OCI-LY7 (cell line): ENCODE data around the gene MEAF6. TPM values are rescaled to one million over a fixed set of nuclear protein-coding genes. Genes with fewer than 3 reads are reported as not detected.

ENCODE experiments used
- BruUV-seq: library from RNA; stranded (reverse); fragments of 400-500 nt; replicated peaks from 2 replicates; lab custom pipeline; 2021; lab: Mats Ljungman, UMichigan
- CTCF ChIA-PET: fragments of 300-600 bp; sonication (Branson Sonifier 250); formaldehyde crosslinking; loops from one replicate; lab custom pipeline; 2022; ENCODE audit warnings: antibody characterized with exemption; ENCODE audit not compliant: unreplicated experiment; lab: Charles Lee
- POLR2A ChIA-PET: fragments of 300-600 bp; sonication (Branson Sonifier 250); formaldehyde crosslinking; loops from one replicate; lab custom pipeline; 2022; ENCODE audit warnings: antibody characterized with exemption; lab: Charles Lee
- DNase-seq: peaks from one replicate; pipeline ENCODE4 v3.0.0-alpha.2; 2015; ENCODE audit warnings: low spot score
- H2AFZ ChIP-seq: fragments of 200-600 bp; sonication (generic), shearing (Covaris generic); 2 replicates; pipeline ENCODE4 v1.6.1; 2014; ENCODE audit warnings: mild to moderate bottlenecking, antibody characterized with exemption, low read length, moderate library complexity
- H3K27ac ChIP-seq: fragments of 200-600 bp; sonication (generic); 2 replicates; pipeline ENCODE4 v1.5.1; 2014; ENCODE audit warnings: mixed run types, low read depth, mild to moderate bottlenecking, moderate library complexity, low read length, inconsistent platforms; ENCODE audit not compliant: poor library complexity, severe bottlenecking
- H3K36me3 ChIP-seq: fragments of 200-600 bp; sonication (generic); 2 replicates; pipeline ENCODE4 v1.6.1; 2014; ENCODE audit warnings: mild to moderate bottlenecking, antibody characterized with exemption, low read length, moderate library complexity, mixed read lengths; ENCODE audit not compliant: insufficient read depth
- H3K4me1 ChIP-seq: fragments of 200-600 bp; sonication (generic); 2 replicates; pipeline ENCODE4 v1.5.1; 2014; ENCODE audit warnings: mild to moderate bottlenecking, low read length; ENCODE audit not compliant: insufficient read depth, poor library complexity, severe bottlenecking
- H3K4me2 ChIP-seq: fragments of 200-600 bp; sonication (generic); 2 replicates; pipeline ENCODE4 v1.6.1; 2014; ENCODE audit warnings: mild to moderate bottlenecking, low read length
- H3K4me3 ChIP-seq: fragments of 200-600 bp; sonication (generic); 2 replicates; pipeline ENCODE4 v1.5.1; 2014; ENCODE audit warnings: mild to moderate bottlenecking, low read depth, low read length; ENCODE audit not compliant: poor library complexity, severe bottlenecking
- H3K79me2 ChIP-seq: fragments of 200-600 bp; sonication (generic); 2 replicates; pipeline ENCODE4 v1.6.1; 2016; ENCODE audit warnings: low read depth, mild to moderate bottlenecking, low read length, moderate library complexity, mixed read lengths; ENCODE audit not compliant: insufficient read depth
- H3K9me2 ChIP-seq: fragments of 200-600 bp; sonication (generic); 2 replicates; pipeline ENCODE4 v1.6.1; 2016; ENCODE audit warnings: mild to moderate bottlenecking, low read length, mixed read lengths; ENCODE audit not compliant: insufficient read depth
- H3K9me3 ChIP-seq: fragments of 200-600 bp; sonication (generic); 2 replicates; pipeline ENCODE4 v1.6.1; 2014; ENCODE audit warnings: mild to moderate bottlenecking, mixed run types, low read length, mixed read lengths
- H4K20me1 ChIP-seq: fragments of 200-600 bp; sonication (generic); 2 replicates; pipeline ENCODE4 v1.6.1; 2014; ENCODE audit warnings: mild to moderate bottlenecking, antibody characterized with exemption, low read length, moderate library complexity, mixed read lengths; ENCODE audit not compliant: insufficient read depth
- CTCF ChIP-seq: fragments of 200-600 bp; sonication (generic); conservative IDR thresholded peaks from 2 replicates; pipeline ENCODE4 v1.5.1; 2014; ENCODE audit warnings: mild to moderate bottlenecking, antibody characterized with exemption, low read length, moderate library complexity, mixed read lengths
- EZH2phosphoT487 ChIP-seq: fragments of 200-600 bp; sonication (generic); IDR thresholded peaks from 2 replicates; pipeline ENCODE4 v1.6.1; 2018; ENCODE audit warnings: low read depth, borderline replicate concordance, mild to moderate bottlenecking, mixed run types, antibody characterized with exemption, low read length, moderate library complexity, mixed read lengths
- intact Hi-C: fragments of 100-400 bp; cut with micrococcal nuclease; formaldehyde crosslinking; loops from one replicate; pipeline ENCODE4 v1.10.0; 2022; ENCODE audit not compliant: unreplicated experiment
- total RNA-seq, 2 experiments: library from RNA; depleted of rRNA in 1 of 2; stranded (reverse); fragments of >200 nt in 1 of 2; shearing (Covaris generic) in 1 of 2; gene quantifications; 2 replicates each; pipeline ENCODE4 v1.2.3, GENCODE V29; 2014 to 2022

MEAF6 gene
- total RNA-seq, 2 experiments from 2014 or later = 69.8 to 74.3 TPM

GRCh38 chr1:37481289-37482003 lies 33.1 kb downstream of the MEAF6 start:
- no TSS peak for BruUV-seq
- intact Hi-C loops = no loop called here
- no peak overlapping the region for H2AFZ ChIP-seq

GRCh38 chr1:37480581-37481288 lies 33.8 kb downstream of the MEAF6 start:
- H3K27ac ChIP-seq = peak overlapping the region; percentile 78
- intact Hi-C loops = no loop called here
- peaks cover 9% of the 10 kb centered on the region; the same call in 1 of the 2 replicates for H4K20me1 ChIP-seq
- CTCF ChIA-PET = no interaction called here
- no peak for DNase-seq
- peaks cover 86% of the 10 kb centered on the region for H3K36me3 ChIP-seq
- H3K4me3 ChIP-seq = no peak overlapping the region
- peaks cover 41% of the 10 kb centered on the region for H3K4me1 ChIP-seq
- TF ChIP-seq EZH2phosphoT487 = no peak
- no peak for TF ChIP-seq CTCF
- BruUV-seq = no TSS peak
- peaks cover 42% of the 10 kb centered on the region for H3K79me2 ChIP-seq
- POLR2A ChIA-PET = no interaction called here
- no peak overlapping the region for H3K4me2 ChIP-seq
- no peaks in the 10 kb centered on the region for H3K9me3 ChIP-seq
- no peaks in the 10 kb centered on the region for H3K9me2 ChIP-seq
- no peak overlapping the region for H2AFZ ChIP-seq

More at GRCh38 chr1:37481289-37482003, 33.1 kb downstream of the MEAF6 start:
- Histone ChIP-seq H3K4me3 (no peak overlapping the region), H3K4me2 (no peak overlapping the region), H3K4me1 (peaks cover 42% of the 10 kb centered on the region), H3K9me2 (no peaks in the 10 kb centered on the region), H4K20me1 (peaks cover 9% of the 10 kb centered on the region; the same call in 1 of the 2 replicates), H3K79me2 (peaks cover 34% of the 10 kb centered on the region), H3K27ac (no peak overlapping the region), H3K9me3 (no peaks in the 10 kb centered on the region), H3K36me3 (peaks cover 79% of the 10 kb centered on the region)
- CTCF ChIA-PET = no interaction called here
- no peak for DNase-seq
- TF ChIP-seq EZH2phosphoT487 = no peak
- no peak for TF ChIP-seq CTCF
- POLR2A ChIA-PET = no interaction called here

GRCh38 chr1:37480125-37480466 lies 34.5 kb downstream of the MEAF6 start:
- no peak overlapping the region for H2AFZ ChIP-seq
- H3K27ac ChIP-seq = peak overlapping the region; percentile 78
- H3K36me3 ChIP-seq = peaks cover 87% of the 10 kb centered on the region
- no peaks in the 10 kb centered on the region for H3K9me3 ChIP-seq
- intact Hi-C loops = no loop called here
- peaks cover 9% of the 10 kb centered on the region; the same call in 1 of the 2 replicates for H4K20me1 ChIP-seq
- ChIA-PET POLR2A (no interaction called here), CTCF (no interaction called here)
- DNase-seq = no peak
- peaks cover 41% of the 10 kb centered on the region for H3K4me1 ChIP-seq
- peak overlapping the region; percentile 97 for H3K4me2 ChIP-seq
- peak overlapping the region; percentile 78 for H3K4me3 ChIP-seq
- BruUV-seq = no TSS peak
- H3K9me2 ChIP-seq = no peaks in the 10 kb centered on the region
- no peak for TF ChIP-seq CTCF
- no peak for TF ChIP-seq EZH2phosphoT487
- peaks cover 48% of the 10 kb centered on the region for H3K79me2 ChIP-seq
